Posterior vena cava (tissue), 2 donors: ENCODE data around the gene TMEM184B. TPM values are rescaled to one million over a fixed set of nuclear protein-coding genes. Genes with fewer than 3 reads are reported as not detected.

Experiments
- DNase-seq: peaks from one replicate; pipeline ENCODE4 v3.0.0-alpha.2; 2020; ENCODE audit warnings: low spot score
- intact Hi-C, 2 donors: fragments of 100-400 bp; cut with DNase I; formaldehyde crosslinking; loops; one replicate each; pipeline versions ENCODE4 v1.14.1 to v1.14.2; 2022 to 2023
- total RNA-seq, 2 donors: library from RNA; stranded (reverse); fragmentation: NEBNext Ultra II Directional; extraction: Animal tissue kit (Norgen Biotek cat#: 25700); gene quantifications; one replicate each; pipeline ENCODE4 v1.2.1, GENCODE V29; 2021
- donor health status: DM: yes; HTN: yes; CAD: no.
- donor health status: DM: yes; HTN: yes; CAD: no.

Gene TMEM184B
- total RNA-seq, 2 donors from 2014 or later = 42.9 to 49.7 TPM

DNA sequence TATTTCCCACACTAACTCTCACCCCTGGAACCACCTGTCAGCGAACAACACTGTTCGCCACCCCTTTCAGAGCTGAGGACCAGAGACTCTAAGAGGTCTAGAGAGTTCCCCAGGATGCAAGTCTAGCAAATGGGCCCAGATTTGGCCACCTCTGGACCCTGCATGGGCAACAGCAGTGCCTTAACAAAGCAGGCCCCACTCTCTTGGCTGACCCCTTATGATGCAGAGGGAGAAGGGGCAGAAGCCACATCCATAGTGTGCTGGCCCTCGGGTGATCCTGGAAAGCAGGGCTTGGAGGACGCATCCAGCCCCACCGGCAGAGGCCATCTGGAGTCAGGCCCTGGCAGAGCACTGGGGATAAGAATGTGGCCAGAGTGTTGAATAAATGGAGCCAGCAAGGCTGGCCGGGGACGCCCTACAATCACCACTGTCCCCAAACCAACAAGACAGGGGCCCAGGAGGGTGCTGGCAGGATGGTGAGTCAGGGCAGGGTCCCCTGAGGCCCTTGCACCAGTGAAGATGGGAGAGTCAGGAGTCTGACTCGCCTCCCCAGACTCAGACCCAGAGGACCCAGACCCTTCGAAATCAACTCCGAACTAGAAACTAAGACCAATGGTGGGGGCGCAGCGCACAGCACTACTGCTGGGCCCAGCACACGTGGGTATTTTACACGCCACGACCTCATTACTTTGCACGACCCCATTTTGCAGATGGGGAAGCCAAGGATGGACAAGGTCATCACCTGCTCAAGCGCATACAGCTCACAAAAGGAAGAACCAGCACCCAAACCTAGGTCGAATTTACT, 37.9 kb upstream of the TMEM184B start:
- intact Hi-C loops = loop anchor here in 1 of 2 donors (10.0 kb wide), 1 partner anchor 106 kb away; the partner anchor contains the start of gene MAFF
- DNase-seq = no peak

DNA sequence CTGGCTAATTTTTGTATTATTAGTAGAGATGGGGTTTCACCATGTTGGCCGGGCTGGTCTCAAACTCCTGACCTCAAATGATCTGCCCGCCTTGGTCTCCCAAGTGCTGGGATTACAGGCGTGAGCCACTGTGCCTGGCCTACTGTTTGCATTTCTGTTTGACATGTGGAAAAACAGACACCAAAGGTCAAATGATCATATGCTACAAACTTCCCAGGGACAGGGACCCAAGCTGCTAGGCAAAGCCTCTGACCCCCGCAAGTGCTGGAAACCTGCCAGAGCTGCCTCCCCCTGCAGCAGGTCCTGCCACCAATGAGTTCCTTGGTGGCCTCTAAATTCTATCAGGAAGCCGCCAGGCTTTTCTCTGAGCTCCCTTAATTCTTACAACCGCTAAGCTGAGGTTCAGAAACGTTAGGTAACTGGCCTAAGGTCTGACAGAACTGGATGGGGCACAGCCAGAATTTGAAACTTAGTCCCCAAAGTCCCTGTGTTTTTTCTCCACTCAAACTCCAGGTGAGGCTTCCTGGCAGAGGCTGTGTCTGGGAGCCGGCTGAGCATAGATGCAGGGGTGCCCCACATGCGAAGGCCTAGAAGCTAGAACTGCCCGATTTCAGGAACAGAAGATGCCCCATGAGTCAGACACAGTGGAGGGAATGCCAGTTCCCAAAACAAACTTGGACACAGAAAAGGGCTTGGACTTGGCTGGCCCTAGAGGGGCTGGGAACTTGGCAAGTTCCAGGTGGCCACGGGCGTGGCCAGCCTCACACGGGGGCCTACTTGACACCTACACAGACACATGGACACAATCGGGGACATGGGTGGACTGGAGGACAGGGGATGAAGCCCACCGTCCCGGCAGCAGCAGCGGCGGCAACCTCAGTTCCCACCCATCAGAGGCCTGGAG, 37.1 kb upstream of the TMEM184B start:
- intact Hi-C loops = loop anchor here in 1 of 2 donors (10.0 kb wide), 1 partner anchor 105 kb away; the partner anchor contains the start of gene MAFF
- no peak for DNase-seq

DNA sequence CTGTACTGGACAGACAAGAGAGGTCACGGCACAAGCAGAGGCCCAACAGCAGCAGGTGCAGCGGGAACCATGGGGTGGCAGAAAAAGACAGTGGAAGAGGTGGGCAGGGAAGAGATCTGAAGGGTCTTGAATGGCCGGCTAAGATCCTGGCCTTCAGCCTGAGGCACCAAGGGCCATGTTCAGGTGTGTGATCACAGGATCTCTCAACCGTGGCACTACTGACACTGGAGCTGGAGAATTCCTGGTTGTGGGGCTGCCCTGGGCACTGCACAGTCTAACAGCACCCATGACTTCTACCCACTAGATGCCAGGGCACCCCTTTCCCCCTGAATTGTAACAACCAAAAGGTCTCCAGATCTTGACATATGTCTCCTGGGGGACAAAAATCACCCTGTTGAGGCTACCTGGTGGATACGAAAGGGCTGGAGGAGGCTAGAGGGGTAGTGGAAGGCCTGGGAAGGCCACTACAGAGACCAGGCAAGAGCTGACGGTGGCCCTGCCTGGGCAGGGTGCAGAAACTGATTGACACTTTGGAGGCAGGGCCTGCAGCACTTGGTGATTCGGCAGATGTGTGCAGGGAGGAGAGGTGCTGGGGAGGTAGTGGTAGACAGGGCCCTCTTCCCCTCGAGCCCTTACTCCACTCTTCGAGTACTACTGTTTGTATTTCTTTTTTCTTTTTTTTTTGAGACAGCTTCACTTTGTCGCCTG, 36.1 kb upstream of the TMEM184B start:
- DNase-seq = no peak

DNA sequence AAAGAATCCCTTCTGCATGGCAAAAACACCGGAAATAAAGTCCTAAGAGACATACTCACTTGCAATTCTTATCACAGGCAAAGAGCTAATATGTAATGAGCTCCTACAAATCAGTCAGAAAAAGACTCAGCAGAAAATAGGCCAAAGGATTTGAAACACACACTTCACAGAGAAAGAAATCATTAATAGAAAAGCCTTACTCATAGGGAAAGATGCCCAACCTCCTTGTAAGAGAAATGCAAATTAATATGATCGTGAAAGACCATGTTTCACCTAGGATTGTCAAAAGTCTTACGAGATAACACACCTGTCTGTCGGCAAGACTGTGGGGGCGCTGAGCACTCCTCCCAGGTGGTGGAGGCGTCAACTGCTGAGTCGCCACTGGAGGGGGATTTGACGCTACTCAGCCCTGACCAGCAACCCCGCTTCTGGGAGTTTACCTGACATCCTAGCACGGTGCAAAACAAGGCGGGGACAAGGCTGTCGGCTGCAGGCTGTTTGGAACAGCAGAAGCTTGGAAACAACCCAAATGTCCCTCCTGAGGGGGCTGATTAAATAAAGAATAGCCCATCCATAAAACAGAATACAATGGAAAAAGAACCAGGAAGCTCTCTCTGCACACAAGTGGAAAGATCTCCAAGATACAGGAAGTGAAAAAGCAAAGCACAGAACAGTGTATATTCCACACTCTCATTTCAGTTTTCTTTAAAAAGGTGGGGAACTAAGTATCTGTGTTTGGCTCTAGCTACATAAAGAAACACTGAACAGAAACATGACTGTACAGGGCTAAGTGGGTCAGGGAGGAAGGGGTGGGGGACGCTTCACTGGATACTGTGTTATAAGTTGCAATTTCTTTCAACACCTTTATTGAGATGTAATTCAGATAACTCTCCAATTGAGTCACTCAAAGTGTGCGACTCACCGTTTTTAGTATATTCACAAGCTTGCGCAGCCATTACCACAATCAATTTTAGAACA, 33.0 kb upstream of the TMEM184B start:
- no peak for DNase-seq
- intact Hi-C loops = no loop called here

More for the DNA sequence above, 36.1 kb upstream of the TMEM184B start:
- intact Hi-C loops = no loop called here

DNA sequence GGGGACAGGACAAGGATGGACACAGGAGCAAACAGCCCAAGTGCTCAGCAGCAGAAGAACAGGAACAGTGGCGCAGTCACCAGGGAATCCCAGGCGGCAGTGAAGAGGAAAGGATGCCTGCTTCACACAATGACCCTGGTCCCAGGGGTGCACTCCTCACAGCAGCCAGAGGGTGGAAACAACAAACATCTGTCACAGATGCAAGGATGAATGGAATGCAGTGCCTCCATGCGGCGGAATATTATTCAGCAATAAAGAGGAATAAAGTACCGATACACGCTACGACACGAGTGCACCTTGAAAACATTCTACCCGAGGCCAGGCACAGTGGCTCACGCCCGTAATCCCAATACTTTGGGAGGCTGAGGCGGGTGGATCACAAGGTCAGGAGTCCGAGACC, 31.7 kb upstream of the TMEM184B start:
- no peak for DNase-seq
- intact Hi-C loops = no loop called here

DNA sequence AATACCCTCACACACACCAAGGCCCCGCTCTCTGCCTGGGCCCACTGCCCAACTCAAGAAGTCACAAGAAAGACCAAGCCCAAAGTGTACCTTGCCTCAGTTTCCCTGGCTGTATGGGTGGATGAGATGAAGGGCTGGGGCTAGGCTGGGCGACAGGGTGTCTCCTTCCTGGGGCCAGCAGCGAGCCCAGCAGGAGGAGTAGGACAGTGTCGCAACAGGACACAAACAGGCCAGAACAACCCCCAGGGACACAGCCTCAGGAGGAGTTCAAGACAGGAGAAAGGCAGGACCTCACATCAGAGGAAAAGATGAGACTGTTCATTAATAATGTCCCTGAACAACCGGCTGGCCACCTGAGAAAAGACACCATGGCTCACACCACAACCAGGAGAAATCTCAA, 31.2 kb upstream of the TMEM184B start:
- DNase-seq = no peak
- intact Hi-C loops = no loop called here

DNA sequence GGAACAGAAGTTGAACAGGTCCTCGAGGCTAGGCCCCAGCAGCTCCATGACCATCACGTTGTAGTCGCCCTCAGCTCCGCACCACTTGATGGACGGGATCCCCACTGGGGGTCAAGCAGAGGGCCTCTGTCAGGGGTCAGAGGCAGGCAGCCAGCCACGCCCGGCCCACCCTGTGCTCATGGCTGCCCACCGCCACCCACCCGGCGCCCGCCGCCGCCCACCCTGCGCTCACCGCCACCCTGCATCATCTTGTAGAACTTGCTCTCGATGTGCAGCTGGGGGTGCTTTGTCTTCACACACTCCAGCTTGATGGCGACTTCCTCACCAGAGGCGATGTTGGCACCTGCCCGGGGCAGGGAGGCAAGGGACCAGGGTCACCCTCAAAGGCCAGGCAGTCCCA, 30.1 kb upstream of the TMEM184B start:
- DNase-seq = no peak
- intact Hi-C loops = loop anchor here in 1 of 2 donors (1.0 kb wide), 1 partner anchor 28 kb away; no protein-coding TSS in a partner anchor

DNA sequence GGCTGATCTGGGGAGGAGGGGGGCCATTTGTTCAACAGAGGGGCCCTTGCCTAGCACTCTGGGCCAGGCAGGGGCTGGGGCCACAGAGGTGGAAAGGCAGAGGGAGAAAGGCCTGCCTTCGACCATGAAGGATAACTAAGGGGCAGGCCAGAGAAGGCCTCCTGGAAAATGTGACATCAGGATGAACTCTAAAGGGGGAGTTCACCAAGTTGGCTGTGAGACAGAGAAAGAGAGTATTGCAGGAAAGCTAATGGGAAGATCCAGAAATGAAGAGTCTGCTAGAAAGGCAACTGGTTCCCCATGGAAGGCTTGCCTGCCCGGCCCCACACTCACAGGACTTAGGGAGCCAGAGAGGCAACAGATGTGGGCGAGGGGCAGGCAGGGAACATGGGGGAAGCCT, 28.1 kb upstream of the TMEM184B start:
- intact Hi-C loops = no loop called here
- no peak for DNase-seq

DNA sequence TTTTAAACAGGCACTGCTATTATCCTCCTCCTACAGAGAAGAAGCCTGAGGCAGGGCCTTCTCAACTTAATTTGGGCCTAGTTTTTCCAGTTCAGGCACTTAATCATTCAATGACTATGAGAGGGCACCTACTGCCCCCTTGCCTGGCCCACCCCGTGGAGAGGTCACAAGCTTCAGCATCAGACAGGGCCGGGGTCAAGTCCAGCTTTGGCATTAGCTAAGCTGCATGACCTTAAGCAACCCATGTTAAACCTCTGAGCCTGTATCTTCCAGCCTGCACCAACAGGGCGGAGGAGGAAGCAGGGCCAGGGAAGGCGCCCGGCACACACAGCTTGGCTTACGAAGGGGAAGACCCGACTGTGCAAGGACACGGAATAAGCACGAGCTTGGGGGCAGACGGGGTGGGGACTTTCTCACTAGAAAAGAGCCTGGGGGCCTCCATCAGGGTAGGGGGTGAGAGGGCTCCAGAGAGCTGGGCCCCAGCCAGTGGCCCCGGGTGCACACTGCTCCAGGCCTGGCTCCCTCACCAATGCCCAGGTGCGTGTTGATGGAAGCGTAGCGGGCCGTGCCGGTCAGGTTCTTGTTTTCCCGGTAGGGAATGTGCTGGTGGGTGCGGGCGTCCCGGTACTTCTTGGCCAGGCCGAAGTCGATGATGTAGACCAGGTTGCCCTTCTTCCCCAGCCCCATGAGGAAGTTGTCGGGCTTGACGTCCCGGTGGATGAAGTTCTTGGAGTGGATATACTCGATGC, 27.6 kb upstream of the TMEM184B start:
- intact Hi-C loops = no loop called here
- no peak for DNase-seq

DNA sequence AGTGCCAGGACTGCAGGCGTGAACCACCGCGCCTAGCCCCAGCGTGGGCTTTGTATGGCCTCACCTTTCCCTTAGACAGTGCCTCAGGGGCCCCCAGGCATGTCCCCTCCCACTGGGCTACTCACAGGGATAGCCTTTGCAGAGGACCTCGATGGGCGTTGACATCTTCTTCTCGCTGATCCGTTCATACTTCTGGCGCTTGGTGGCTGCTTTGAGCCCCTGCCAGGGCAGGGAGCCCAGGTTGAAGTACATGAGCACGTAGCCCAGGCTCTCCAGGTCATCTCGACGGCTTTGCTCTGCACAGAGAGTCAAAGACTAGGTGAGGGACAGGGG, 26.9 kb upstream of the TMEM184B start:
- intact Hi-C loops = no loop called here
- no peak for DNase-seq

DNA sequence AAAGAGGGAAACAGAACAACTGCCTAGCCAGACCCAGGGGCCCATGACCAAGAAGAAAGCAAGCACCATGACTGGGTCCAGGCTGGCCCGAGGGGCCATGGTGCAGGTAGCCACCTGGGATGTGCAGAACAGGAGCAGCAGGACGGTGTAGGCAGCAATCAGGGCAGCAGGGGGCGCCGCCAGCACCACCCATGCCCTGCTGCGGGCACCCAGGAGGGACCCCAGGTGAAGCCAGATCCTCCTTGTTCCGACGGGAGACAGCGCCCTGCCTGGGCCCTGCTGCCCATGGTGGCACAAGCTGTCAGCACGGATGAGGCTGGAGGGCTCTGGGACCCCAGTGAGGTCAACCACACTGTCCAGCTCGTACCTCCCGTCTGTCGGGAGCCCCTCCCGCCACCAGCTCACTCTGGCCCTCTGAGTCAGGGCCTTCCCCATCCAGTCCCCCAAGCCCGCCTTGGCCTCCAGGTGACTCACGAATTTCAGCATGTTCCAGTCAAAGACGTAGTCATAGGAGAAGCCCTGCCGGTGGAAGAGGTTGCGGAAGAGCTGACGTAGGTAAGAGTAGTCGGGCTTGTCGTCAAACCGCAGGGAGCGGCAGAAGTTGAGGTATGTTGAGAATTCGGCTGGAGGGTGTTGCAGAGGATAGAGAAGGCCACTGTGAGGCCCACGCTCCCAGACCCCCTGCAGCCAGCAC, 25.6 kb upstream of the TMEM184B start:
- DNase-seq = no peak
- intact Hi-C loops = no loop called here

DNA sequence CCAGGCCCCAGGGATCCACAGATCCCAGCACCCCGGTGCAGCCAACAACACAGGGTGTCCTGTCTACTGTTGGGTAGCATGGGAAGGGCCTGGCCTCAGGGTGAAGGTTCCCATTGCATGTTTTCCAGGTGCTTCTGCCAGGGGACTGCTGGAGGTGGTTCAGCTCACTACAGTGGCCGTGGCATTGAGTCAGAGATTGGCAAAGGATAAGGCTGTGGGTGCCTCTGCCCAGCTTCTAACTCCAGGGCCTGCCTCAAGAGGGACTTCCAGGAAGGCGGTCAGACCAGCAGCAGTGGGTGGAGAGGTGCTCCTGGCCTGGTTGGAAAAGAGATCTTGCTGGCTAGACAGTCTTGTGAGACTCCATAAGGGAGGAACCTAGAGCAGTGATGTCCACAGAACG, 23.6 kb upstream of the TMEM184B start:
- no peak for DNase-seq
- intact Hi-C loops = loop anchor here in 1 of 2 donors (2.0 kb wide), 1 partner anchor 16 kb away; no protein-coding TSS in a partner anchor

DNA sequence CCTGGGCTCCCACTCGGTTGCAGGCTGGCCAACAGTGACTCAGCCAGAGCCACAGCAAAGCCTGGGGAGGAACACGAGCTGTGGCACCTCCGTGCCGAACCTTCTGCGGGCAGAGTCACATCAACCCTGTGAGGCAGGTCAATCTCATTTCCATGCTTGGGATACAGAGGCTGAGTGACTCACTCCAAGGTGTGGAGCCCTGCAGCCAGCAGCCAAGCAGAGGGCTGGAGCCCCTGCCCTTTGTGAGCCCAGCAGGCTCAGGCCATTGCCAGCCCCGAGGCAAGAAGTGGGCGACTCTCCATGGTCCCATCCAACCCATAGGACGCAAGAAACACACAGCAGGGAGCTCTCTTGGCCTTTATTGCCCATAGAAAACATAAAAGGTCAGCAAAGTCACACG, 23.1 kb upstream of the TMEM184B start:
- no peak for DNase-seq
- intact Hi-C loops = loop anchor here in 1 of 2 donors (2.0 kb wide), 1 partner anchor 15 kb away; no protein-coding TSS in a partner anchor

DNA sequence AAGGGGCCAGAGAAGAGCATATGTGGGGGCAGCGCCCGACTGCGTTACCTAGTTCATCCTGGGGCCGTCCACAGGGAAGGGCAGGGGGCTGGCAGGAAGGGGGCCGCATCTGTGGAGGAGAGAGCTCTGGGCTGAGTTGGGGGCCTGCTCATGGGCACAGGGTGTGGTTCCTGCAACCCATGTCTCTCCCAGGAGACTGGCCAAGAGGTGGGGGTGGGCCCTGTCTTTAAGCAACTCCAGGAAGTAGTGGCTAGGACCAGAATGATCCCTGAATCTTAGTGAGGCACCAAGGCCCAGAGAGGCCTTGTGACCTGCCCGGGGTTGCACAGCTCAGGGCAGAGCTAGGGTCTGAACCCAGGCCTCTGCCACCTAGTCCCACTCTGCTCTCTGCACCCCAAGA, 22.5 kb upstream of the TMEM184B start:
- DNase-seq = no peak
- intact Hi-C loops = no loop called here

DNA sequence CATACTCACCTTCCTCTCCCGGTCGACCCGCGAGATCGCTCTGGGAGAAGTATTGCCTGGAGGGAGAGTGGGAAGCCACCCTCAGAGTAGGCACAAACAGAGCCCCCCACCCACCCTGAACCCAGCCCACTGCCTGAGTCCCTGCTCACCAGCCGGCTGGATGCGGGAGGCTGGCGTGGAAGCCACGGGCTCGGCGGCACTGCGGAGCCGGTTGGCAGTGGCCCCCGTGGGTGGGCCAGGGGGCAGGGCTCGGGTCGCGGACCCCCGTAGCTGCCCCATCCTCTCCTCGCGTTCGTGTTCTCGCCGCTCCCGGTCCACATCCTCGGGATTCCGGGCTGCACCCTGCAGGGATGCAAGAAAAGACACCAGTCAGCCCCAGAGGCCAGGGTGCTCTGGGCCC, 21.4 kb upstream of the TMEM184B start:
- no peak for DNase-seq
- intact Hi-C loops = no loop called here

DNA sequence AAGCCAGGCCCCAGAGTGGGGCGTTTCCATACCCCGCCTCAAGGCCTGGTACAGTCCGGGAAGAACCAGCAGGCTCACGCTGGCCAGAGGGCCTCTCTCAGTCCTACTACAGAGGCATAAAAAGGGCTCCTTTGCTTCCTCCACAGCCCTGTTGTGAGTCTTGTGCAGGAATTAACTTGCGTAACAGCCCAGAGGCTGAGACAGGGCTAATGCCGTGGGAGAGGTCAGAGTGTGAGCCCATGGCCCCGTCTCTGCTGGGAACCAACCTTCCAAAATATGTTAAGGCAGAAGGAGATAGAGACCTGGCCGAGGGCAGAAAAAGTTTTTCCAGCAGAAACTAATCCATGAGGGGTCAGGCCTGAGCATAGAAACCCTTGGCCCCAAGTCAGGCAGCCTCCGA, 19.9 kb upstream of the TMEM184B start:
- intact Hi-C loops = no loop called here
- DNase-seq = no peak

DNA sequence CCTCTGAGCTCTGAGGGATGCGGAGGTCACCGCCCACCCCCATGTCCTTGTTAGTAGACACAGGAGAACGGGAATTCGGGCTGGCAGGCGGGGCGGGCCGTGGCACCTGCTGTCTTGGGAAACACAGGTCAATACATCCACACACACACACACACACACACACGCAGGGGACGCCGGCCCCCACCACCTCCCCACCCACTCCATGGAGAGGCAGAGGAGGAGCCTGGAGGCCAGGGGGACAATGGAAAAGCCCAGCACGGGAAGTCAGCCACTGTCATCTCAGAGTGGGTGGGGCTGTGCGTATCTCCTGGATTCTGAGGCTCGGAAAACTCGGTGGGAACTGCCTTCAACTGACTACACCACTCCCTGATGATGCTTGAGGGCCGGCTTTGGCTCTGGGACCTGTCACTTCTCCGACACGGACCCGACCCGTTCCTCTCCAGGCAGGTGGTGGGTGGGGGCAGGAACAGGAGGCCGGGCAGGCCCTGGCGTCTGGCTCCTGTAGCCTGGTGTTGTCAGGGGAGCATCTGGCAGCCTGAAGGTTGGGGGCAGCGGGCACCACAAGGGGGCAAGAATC, 18.5 kb upstream of the TMEM184B start:
- DNase-seq = no peak
- intact Hi-C loops = no loop called here
